Uterus (tissue), 2 donors: ENCODE data around the gene TUBB.

Experiments
- CTCF ChIP-seq, 4 experiments: fragments of 200-600 bp in 2 of 4; fragments of 450-650 bp in 2 of 4; sonication (generic) in 2 of 4; IDR thresholded peaks; one replicate each; pipeline ENCODE4 v1.5.1; 2016 to 2019; ENCODE audit warnings: antibody characterized with exemption in 4 of 4, mild to moderate bottlenecking in 2 of 4, moderate library complexity in 1 of 4
- POLR2A ChIP-seq, 2 donors: fragments of 450-650 bp; IDR thresholded peaks; one replicate each; pipeline ENCODE4 v1.6.1; 2016; ENCODE audit warnings: antibody characterized with exemption in 2 of 2, mild to moderate bottlenecking in 1 of 2, moderate library complexity in 1 of 2

GRCh38 chr6:30683980-30684338 lies 36.2 kb upstream of the TUBB start:
- TF ChIP-seq POLR2A (IDR thresholded peaks at IDR 0.05) = no peak
- TF ChIP-seq CTCF (IDR thresholded peaks at IDR 0.05) = no peak
